Liver (tissue), 3 donors: Measurements from ENCODE around the gene PPP1R11.

Experiments used
- CTCF ChIP-seq: fragments of 150-350 bp; IDR thresholded peaks from 2 replicates; pipeline ENCODE4 v1.5.1; 2017; ENCODE audit warnings: improper control_type of control experiment, low read depth, low read length; ENCODE audit not compliant: missing input control
- EGR1 ChIP-seq, 2 donors: IDR thresholded peaks; 2 replicates each; pipeline ENCODE4 v1.6.1; 2016 to 2018; ENCODE audit warnings: antibody characterized with exemption in 2 of 2, low read depth in 2 of 2
- donor health status: healthy.
- donor health status: healthy.

GRCh38 chr6:30035784-30036183 lies 31.2 kb upstream of the PPP1R11 start:
- TF ChIP-seq CTCF: no peak
- no peak for TF ChIP-seq EGR1 (IDR thresholded peaks at IDR 0.05; ENCODE audit: low read depth in 2 of 2)
